Measurements from ENCODE around the gene KCNQ1.
"Not testable (repeated sequence)": the region's sequence is repeated elsewhere in the genome, so short reads cannot be mapped to it uniquely, and the experiment has no call there.

The KCNQ1 gene

DNA sequence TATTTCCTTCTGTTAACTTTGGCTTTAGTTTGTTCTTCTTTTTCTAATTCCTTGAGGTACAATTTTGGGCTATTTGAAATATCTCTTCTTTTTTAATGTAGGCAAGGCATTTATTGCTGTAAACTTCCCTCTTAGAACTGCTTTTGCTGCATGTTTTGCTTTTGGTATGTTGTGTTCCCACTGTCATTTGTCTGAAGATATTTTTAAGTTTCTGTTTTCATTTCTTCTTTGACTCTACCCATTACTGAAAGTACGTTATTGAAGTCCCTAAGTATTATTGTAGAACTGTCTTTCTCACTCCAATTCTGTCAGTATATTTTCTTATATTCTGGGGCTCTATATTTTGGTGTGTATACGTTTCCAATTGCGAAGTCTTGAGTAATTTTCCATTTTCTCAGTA lies 177.1 kb downstream of the KCNQ1 start:
- Histone ChIP-seq H3K9me3 (replicated peaks in 1 of 11) (peaks cover 0 to 18% (median 10%) of the 10 kb centered on the region in 11 experiments; a peak in 11 of 22 replicates), H3K27me3 (no peaks in the 10 kb centered on the region), H3K9ac (no peak overlapping the region), H3K27ac (no peak overlapping the region; a peak in 1 of 22 replicates), H3K4me2 (peak overlapping the region in 2 of 11 experiments; percentile 20 to 48; a peak in 3 of 22 replicates), H3K4me1 (peaks cover 0 to 25% (median 0%) of the 10 kb centered on the region in 10 experiments; a peak in 4 of 20 replicates), H4K20me1 (no peaks in the 10 kb centered on the region), H3K4me3 (no peak overlapping the region), H3K36me3 (peaks cover 0 to 31% (median 0%) of the 10 kb centered on the region in 11 experiments; a peak in 3 of 22 replicates)
- TF ChIP-seq Cebpa-rat (IDR thresholded peaks at IDR 0.05), result no peak

DNA sequence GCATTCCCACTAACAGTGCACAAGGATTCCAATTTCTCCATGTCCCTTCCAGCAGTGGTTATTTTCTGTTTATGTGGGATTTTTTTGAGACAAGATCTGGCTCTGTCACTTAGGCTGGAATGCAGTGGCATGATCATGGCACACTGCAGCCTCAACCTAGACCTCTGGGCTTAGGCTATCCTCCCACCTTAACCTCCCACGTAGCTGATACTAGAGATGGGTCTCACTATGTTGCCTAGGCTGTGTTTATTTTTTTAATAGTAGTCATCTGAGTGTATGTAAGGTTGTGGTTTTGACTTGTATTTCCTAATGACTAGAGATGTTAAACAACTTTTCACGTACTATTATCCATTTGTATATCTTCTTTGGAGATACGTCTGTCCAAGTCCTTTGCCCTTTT lies 180.4 kb downstream of the KCNQ1 start:
- no peaks in the 10 kb centered on the region for H3K27me3 ChIP-seq

DNA sequence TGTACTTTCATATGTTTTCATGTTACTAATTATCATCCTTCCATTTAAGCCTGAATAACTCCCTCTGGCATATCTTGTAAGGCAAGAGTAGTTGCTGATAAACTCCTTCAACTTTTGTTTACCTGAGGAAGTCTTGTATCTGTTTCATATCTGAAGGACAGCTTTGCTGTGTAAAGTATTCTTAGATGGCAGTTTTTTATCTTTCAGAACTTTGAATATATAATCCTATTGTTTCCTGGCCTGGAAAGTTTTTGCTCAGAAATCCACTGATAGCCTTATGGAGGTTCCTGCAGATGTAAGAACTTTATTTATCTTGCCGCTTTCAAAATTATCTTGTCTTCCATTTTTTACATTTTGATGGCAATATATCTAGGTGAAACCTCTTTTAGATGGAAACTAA lies 185.9 kb downstream of the KCNQ1 start:
- no peaks in the 10 kb centered on the region for H4K20me1 ChIP-seq
- no peaks in the 10 kb centered on the region for H3K4me1 ChIP-seq
- no peaks in the 10 kb centered on the region for H3K27me3 ChIP-seq
- no peak overlapping the region for H3K9ac ChIP-seq
- H3K4me2 ChIP-seq, result no peak overlapping the region
- H3K36me3 ChIP-seq, result peaks cover 0 to 42% (median 8%) of the 10 kb centered on the region in 11 experiments; a peak in 12 of 22 replicates
- TF ChIP-seq Cebpa-rat (IDR thresholded peaks at IDR 0.05), result no peak
- no peak overlapping the region for H3K4me3 ChIP-seq
- peaks cover 57 to 75% (median 63%) of the 10 kb centered on the region in 11 experiments for H3K9me3 ChIP-seq (replicated peaks in 1 of 11)
- no peak overlapping the region for H3K27ac ChIP-seq

More for the DNA sequence above, 180.4 kb downstream of the KCNQ1 start:
- H3K4me2 ChIP-seq, result no peak overlapping the region
- H3K4me3 ChIP-seq, result no peak overlapping the region
- no peak overlapping the region for H3K27ac ChIP-seq
- no peak overlapping the region for H3K9ac ChIP-seq
- TF ChIP-seq Cebpa-rat (IDR thresholded peaks at IDR 0.05), result no peak
- H3K9me3 ChIP-seq (replicated peaks in 1 of 11), result peaks cover 16 to 40% (median 27%) of the 10 kb centered on the region in 11 experiments
- no peaks in the 10 kb centered on the region for H4K20me1 ChIP-seq
- H3K4me1 ChIP-seq, result peaks cover 0 to 25% (median 0%) of the 10 kb centered on the region in 10 experiments; a peak in 4 of 20 replicates
- H3K36me3 ChIP-seq, result peaks cover 0 to 32% (median 0%) of the 10 kb centered on the region in 11 experiments; a peak in 4 of 22 replicates

DNA sequence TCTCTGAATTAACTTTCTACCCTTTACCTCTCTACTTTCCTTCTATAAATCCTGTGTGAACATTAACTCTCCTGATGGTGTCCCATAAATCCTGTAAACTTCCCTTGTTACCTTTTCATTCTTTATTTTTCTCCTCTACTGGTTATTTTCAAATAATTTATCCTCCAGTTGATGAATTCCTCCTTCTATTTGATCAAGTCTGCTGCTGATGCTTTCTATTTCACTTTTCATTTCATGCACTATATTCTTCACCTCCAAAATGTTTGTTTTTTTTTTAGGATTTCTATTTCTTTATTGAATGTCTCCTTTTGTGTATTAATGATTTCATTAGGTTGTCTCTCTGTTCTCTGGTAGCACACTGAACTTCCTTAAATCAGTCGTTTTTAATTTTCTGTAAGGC lies 186.4 kb downstream of the KCNQ1 start:
- no peak overlapping the region for H3K9ac ChIP-seq
- no peak for TF ChIP-seq Cebpa-rat (IDR thresholded peaks at IDR 0.05)
- no peak overlapping the region for H3K4me3 ChIP-seq
- no peaks in the 10 kb centered on the region for H3K4me1 ChIP-seq
- H3K27me3 ChIP-seq, result no peaks in the 10 kb centered on the region
- no peaks in the 10 kb centered on the region for H4K20me1 ChIP-seq
- H3K27ac ChIP-seq, result no peak overlapping the region
- H3K9me3 ChIP-seq (replicated peaks in 1 of 11), result peaks cover 57 to 75% (median 63%) of the 10 kb centered on the region in 11 experiments
- H3K36me3 ChIP-seq, result peaks cover 0 to 41% (median 8%) of the 10 kb centered on the region in 11 experiments; a peak in 12 of 22 replicates
- H3K4me2 ChIP-seq, result no peak overlapping the region

DNA sequence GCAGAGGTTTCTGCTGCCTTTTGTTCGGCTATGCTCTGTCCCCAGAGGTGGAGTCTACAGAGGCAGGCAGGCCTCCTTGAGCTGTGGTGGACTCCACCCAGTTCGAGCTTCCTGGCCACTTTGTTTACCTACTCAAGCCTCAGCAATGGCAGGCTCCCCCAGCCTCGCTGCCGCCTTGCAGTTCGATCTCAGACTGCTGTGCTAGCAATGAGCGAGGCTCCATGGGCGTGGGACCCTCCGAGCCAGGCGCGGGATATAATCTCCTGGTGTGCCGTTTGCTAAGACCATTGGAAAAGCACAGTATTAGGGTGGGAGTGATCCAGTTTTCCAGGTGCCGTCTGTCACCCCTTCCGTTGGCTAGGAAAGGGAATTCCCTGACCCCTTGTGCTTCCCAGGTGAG lies 195.0 kb downstream of the KCNQ1 start:
- not testable (repeated sequence) for H3K4me3 ChIP-seq, H3K4me2 ChIP-seq, H3K4me1 ChIP-seq, H3K27ac ChIP-seq, H3K9ac ChIP-seq, H4K20me1 ChIP-seq, H3K27me3 ChIP-seq
- H3K9me3 ChIP-seq (replicated peaks in 1 of 11), result peaks cover 67 to 80% (median 72%) of the 10 kb centered on the region in 11 experiments
- peaks cover 3 to 39% (median 11%) of the 10 kb centered on the region in 11 experiments; a peak in 15 of 22 replicates for H3K36me3 ChIP-seq

DNA sequence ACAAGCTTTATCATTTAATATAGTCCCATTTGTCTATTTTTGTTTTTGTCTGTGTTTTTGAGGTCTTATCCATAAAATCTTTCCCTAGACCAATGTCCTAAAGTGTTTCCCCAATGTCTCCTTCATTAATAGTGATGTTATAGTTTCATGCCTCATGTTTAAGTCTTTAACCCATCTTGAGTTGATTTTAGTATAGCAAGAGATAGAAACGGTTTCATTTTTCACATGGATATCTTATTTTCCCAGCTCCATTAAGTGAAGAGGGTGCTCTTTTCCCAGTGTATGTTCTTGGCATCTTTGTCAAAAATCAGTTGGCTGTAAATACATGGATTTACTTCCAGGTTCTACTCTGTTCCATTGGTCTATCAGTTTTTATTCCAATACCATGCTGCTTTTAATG lies 196.8 kb downstream of the KCNQ1 start:
- Histone ChIP-seq H3K9ac (no peak overlapping the region), H3K4me3 (no peak overlapping the region), H3K36me3 (peaks cover 10 to 56% (median 26%) of the 10 kb centered on the region in 11 experiments; a peak in 19 of 22 replicates), H3K4me2 (no peak overlapping the region), H3K27ac (no peak overlapping the region), H3K9me3 (replicated peaks in 1 of 11) (peaks cover 84 to 96% (median 89%) of the 10 kb centered on the region in 11 experiments), H3K4me1 (no peaks in the 10 kb centered on the region), H4K20me1 (no peaks in the 10 kb centered on the region), H3K27me3 (no peaks in the 10 kb centered on the region)
- no peak for TF ChIP-seq Cebpa-rat (IDR thresholded peaks at IDR 0.05)

DNA sequence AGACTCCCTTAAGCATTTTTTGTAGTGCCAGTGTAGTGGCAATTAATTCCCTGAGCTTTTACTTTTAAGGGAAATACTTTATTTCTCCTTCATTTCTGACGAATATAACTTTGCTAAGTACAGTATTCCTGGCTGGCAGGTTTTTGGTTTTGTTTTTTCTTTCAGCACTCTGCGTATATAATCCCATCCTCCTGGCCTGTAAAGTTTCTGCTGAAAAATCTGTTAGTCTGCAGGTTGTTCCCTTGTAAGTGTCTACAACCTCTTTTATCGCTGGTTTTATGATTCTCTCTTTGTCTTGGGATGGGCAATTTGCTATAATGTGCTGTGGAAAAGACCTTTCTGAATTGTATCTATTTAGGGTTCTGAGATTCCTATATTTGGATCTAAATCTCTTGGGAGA lies 198.9 kb downstream of the KCNQ1 start:
- no peak for TF ChIP-seq Cebpa-rat (IDR thresholded peaks at IDR 0.05)
- H3K9ac ChIP-seq, result no peak overlapping the region
- H3K27me3 ChIP-seq, result no peaks in the 10 kb centered on the region
- peaks cover 98 to 100% (median 100%) of the 10 kb centered on the region in 11 experiments for H3K9me3 ChIP-seq (replicated peaks in 1 of 11)
- H3K4me1 ChIP-seq, result no peaks in the 10 kb centered on the region
- no peak overlapping the region for H3K4me3 ChIP-seq
- no peak overlapping the region for H3K27ac ChIP-seq
- H3K36me3 ChIP-seq, result peaks cover 11 to 56% (median 29%) of the 10 kb centered on the region in 11 experiments; a peak in 19 of 22 replicates
- no peaks in the 10 kb centered on the region for H4K20me1 ChIP-seq
- H3K4me2 ChIP-seq, result no peak overlapping the region

- no peak overlapping the region for H3K9ac ChIP-seq
- no peak overlapping the region for H3K4me2 ChIP-seq
- no peaks in the 10 kb centered on the region for H3K4me1 ChIP-seq
- no peaks in the 10 kb centered on the region for H4K20me1 ChIP-seq
- H3K36me3 ChIP-seq, result peaks cover 18 to 59% (median 30%) of the 10 kb centered on the region in 11 experiments; a peak in 19 of 22 replicates
- no peak overlapping the region for H3K27ac ChIP-seq
- peaks cover 98 to 100% (median 100%) of the 10 kb centered on the region in 11 experiments for H3K9me3 ChIP-seq (replicated peaks in 1 of 11)
- peak overlapping the region in 2 of 10 experiments; percentile 1 to 4; a peak in 1 of 20 replicates for H3K4me3 ChIP-seq
- TF ChIP-seq Cebpa-rat (IDR thresholded peaks at IDR 0.05), result no peak
- H3K27me3 ChIP-seq, result no peaks in the 10 kb centered on the region
Measured at GRCh38 chr11:2644844-2645778, 200.3 kb downstream of the KCNQ1 start.

GRCh38 chr11:2645779-2646118 lies 200.9 kb downstream of the KCNQ1 start:
- Histone ChIP-seq H3K27me3 (no peaks in the 10 kb centered on the region), H3K4me2 (no peak overlapping the region), H3K27ac (no peak overlapping the region), H4K20me1 (no peaks in the 10 kb centered on the region), H3K4me1 (no peaks in the 10 kb centered on the region), H3K36me3 (peaks cover 15 to 60% (median 34%) of the 10 kb centered on the region in 11 experiments; a peak in 18 of 22 replicates), H3K9me3 (replicated peaks in 1 of 11) (peaks cover 98 to 100% (median 100%) of the 10 kb centered on the region in 11 experiments), H3K9ac (no peak overlapping the region), H3K4me3 (peak overlapping the region in 1 of 10 experiments; percentile 1; a peak in 1 of 20 replicates)
- TF ChIP-seq Cebpa-rat (IDR thresholded peaks at IDR 0.05), result no peak
